ENCODE results near the gene FRK.
"Not testable (repeated sequence)": the region's sequence is repeated elsewhere in the genome, so short reads cannot be mapped to it uniquely, and the experiment has no call there.

The FRK gene

GRCh38 chr6:115969930-115970273 lies 90.8 kb downstream of the FRK start:
- Histone ChIP-seq H3K36me3 (ENCODE audit: control insufficient read depth, insufficient read depth, low read length) (no peaks in the 10 kb centered on the region; the same call in 1 of the 2 replicates), H3K4me3 (replicated peaks; ENCODE audit: low read depth, low read length) (no peak overlapping the region), H3K27me3 (replicated peaks; ENCODE audit: control insufficient read depth, insufficient read depth, low read length) (no peaks in the 10 kb centered on the region)
- no peak for DNase-seq (ENCODE audit: extremely low read depth, insufficient read length)
- TF ChIP-seq CTCF (IDR thresholded peaks at IDR 0.05; ENCODE audit: insufficient read depth, low read length, poor library complexity, severe bottlenecking): no peak

- no peak for TF ChIP-seq CTCF (IDR thresholded peaks at IDR 0.05; ENCODE audit: insufficient read depth, low read length, poor library complexity, severe bottlenecking)
- DNase-seq (ENCODE audit: extremely low read depth, insufficient read length): no peak
- no peaks in the 10 kb centered on the region; the same call in 1 of the 2 replicates for H3K36me3 ChIP-seq (ENCODE audit: control insufficient read depth, insufficient read depth, low read length)
- H3K27me3 ChIP-seq (replicated peaks; ENCODE audit: control insufficient read depth, insufficient read depth, low read length): no peaks in the 10 kb centered on the region
- H3K4me3 ChIP-seq (replicated peaks; ENCODE audit: low read depth, low read length): no peak overlapping the region
These were observed 91.3 kb downstream of the FRK start for GRCh38 chr6:115969207-115969929.

- H3K4me3 ChIP-seq (replicated peaks; ENCODE audit: low read depth, low read length); H3K36me3 ChIP-seq (ENCODE audit: control insufficient read depth, insufficient read depth, low read length); DNase-seq (ENCODE audit: extremely low read depth, insufficient read length); H3K27me3 ChIP-seq (replicated peaks; ENCODE audit: control insufficient read depth, insufficient read depth, low read length): not testable (repeated sequence)
These were observed 100.4 kb downstream of the FRK start for GRCh38 chr6:115960286-115960685.

GRCh38 chr6:115958958-115959357 lies 101.7 kb downstream of the FRK start:
- H3K4me3 ChIP-seq (replicated peaks; ENCODE audit: low read depth, low read length): no peak overlapping the region
- TF ChIP-seq CTCF (IDR thresholded peaks at IDR 0.05; ENCODE audit: insufficient read depth, low read length, poor library complexity, severe bottlenecking): no peak
- no peaks in the 10 kb centered on the region for H3K36me3 ChIP-seq (ENCODE audit: control insufficient read depth, insufficient read depth, low read length)
- DNase-seq (ENCODE audit: extremely low read depth, insufficient read length): no peak
- no peaks in the 10 kb centered on the region for H3K27me3 ChIP-seq (replicated peaks; ENCODE audit: control insufficient read depth, insufficient read depth, low read length)

- H3K4me3 ChIP-seq (replicated peaks; ENCODE audit: low read depth, low read length): no peak overlapping the region
- no peaks in the 10 kb centered on the region for H3K27me3 ChIP-seq (replicated peaks; ENCODE audit: control insufficient read depth, insufficient read depth, low read length)
- TF ChIP-seq CTCF (IDR thresholded peaks at IDR 0.05; ENCODE audit: insufficient read depth, low read length, poor library complexity, severe bottlenecking): no peak
These were observed 106.0 kb downstream of the FRK start for GRCh38 chr6:115954740-115955139.

GRCh38 chr6:115948751-115949150 lies 111.9 kb downstream of the FRK start:
- DNase-seq (ENCODE audit: extremely low read depth, insufficient read length): no peak
- Histone ChIP-seq H3K4me3 (replicated peaks; ENCODE audit: low read depth, low read length) (no peak overlapping the region), H3K36me3 (ENCODE audit: control insufficient read depth, insufficient read depth, low read length) (no peaks in the 10 kb centered on the region), H3K27me3 (replicated peaks; ENCODE audit: control insufficient read depth, insufficient read depth, low read length) (no peaks in the 10 kb centered on the region)
- TF ChIP-seq CTCF (IDR thresholded peaks at IDR 0.05; ENCODE audit: insufficient read depth, low read length, poor library complexity, severe bottlenecking): no peak

More at GRCh38 chr6:115954740-115955139, 106.0 kb downstream of the FRK start:
- H3K36me3 ChIP-seq (ENCODE audit: control insufficient read depth, insufficient read depth, low read length): no peaks in the 10 kb centered on the region
- DNase-seq (ENCODE audit: extremely low read depth, insufficient read length): no peak

Measured in GM06990 (cell line).